KOPT-K1 (cell line): Measurements from ENCODE around the gene APOBEC3G.
A peak's percentile ranks its signal among the peaks of the same experiment; 100 is the strongest.

Experiments used
- H3K27ac ChIP-seq: fragments of 200-600 bp; sonication (generic); 2 replicates; pipeline ENCODE4 v1.5.1; 2016; ENCODE audit warnings: antibody characterized with exemption, mild to moderate bottlenecking, low read depth, low read length; ENCODE audit not compliant: poor library complexity, severe bottlenecking
- H3K36me3 ChIP-seq: fragments of 200-600 bp; sonication (generic); 2 replicates; pipeline ENCODE4 v1.5.1; 2017; ENCODE audit warnings: antibody characterized with exemption, mild to moderate bottlenecking, low read length, moderate library complexity; ENCODE audit not compliant: insufficient read depth
- H3K9me3 ChIP-seq: fragments of 200-600 bp; sonication (generic); 2 replicates; pipeline ENCODE4 v1.5.1; 2017; ENCODE audit warnings: antibody characterized with exemption, low read length, mild to moderate bottlenecking; ENCODE audit not compliant: insufficient read depth, poor library complexity, severe bottlenecking

The APOBEC3G gene

DNA sequence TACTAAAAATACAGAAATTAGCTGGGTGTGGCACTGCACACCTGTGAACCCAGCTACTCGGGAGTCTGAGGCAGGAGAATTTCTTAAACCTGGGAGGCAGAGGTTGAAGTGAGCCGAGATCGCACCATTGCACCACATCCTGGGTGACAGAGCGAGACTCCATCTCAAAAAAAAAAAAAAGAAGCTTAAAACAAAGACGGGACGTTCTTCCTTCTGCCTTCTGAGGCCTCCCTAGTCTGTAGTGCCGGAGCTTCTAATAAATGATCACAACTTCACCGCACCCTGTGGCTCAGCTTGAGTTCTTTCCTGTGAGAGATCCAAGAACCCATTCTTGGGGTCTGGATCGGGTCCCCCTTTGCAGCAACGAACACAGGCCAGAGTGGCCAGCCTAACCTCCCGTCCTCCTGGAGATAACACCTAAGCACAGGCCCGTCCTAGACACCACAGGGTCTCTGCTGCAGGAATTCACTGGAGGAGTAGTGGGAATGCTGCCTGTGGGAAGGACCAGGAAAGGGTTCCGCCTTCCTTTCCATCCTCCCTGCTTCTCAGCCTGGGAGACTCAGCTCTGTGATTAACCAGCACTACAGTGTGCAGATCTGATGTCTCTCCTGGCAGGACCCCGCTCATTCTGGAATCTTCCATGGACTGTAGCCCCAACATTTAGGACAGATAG, 17.8 kb downstream of the APOBEC3G start:
- H3K27ac ChIP-seq = peak overlapping the region; percentile 37
- H3K9me3 ChIP-seq = no peaks in the 10 kb centered on the region

DNA sequence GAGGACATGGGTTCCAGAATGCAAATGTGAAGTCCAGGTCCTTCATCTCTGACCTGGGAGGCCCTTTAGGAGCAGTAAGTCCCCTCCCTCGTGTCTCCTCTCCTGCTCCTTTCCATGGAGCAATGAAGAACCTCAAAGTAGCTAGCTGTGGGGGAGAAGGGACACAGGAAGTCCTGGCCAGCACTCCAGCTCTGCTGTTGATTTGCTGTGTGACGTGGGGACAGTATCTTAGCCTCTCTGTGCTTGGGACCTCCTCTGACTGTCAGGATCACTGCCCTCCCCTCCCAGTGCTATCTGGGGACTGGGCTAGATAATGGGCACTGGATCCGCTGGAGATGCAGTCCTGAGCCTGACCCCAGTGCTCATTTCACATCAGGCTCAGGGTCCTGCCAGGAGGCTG, 18.9 kb downstream of the APOBEC3G start:
- Histone ChIP-seq H3K36me3 (no peaks in the 10 kb centered on the region), H3K27ac (peak overlapping the region; percentile 21), H3K9me3 (no peaks in the 10 kb centered on the region)

More for the DNA sequence above, 17.8 kb downstream of the APOBEC3G start:
- H3K36me3 ChIP-seq = no peaks in the 10 kb centered on the region

DNA sequence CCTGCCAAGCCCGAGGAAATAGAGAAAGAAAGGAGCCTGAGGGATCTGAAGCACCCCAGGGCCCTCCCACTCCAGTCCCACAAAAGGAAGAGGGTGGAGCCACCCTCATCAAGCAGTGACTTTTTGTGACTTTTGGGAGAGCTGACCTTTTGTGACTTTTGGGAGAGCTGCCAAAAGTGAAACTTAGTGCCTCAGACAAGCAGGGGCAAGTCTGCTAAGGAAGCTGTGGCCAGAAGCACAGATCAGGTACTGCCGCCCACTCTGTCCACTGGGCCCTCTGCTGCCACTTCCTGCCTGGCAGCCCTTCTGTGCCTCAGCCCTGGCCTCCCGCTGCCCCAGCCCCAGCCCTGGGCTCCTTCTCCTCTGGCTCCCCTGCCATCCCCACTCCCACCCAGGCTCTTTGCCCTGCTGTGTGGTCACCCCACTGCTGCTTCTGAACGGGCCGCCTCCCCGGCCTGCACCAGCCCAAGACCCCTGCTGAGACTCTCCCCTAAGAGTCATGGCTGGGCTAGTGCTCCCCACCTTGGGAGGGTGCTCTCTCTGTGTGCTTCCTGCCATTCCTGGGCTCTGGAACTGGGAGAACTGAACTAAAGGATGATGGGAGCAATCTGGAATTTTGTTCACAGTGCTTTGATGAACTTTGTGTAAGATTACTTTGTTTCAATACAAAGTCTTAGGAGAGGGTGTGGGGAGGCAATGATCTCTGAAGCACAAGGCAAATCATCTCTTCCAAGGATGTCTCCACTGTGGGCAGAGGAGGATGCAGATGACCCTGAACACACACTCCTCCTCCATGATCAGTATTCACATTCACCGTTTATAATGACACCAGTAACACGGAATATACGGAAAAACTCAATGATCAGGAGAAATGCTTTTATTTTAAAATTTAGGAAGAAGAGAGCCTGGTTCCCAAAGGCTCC, 20.3 kb downstream of the APOBEC3G start, which contains the start of gene APOBEC3H:
Gene APOBEC3H, plus strand, starts transcription at position 147 of the 923 bp plus-strand sequence. CDS start 3,035 bp downstream, outside the sequence.
- H3K27ac ChIP-seq = peak within 1 kb of the TSS; percentile 65
- H3K9me3 ChIP-seq = no peaks in the 10 kb centered on the region
- no peaks in the 10 kb centered on the region for H3K36me3 ChIP-seq

DNA sequence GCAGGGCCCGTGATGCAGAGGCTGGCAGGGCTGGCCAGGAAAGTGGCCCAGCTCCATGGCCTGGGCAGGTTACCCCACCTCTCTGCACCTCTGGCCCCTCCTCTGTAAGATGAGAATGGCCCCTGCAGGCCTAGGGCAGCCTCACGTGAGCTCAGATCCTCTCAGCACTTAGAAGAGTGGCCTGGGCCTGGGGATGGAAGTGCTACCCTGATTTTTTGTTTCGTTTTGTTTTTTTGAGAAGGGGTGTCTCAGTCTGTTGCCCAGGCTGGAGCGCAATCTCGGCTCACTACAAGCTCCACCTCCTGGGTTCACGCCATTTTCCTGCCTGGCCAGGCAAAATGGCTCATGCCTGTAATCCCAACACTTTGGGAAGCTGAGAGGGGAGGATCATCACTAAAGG, 21.0 kb downstream of the APOBEC3G start:
- H3K27ac ChIP-seq = peak overlapping the region; percentile 65
- H3K9me3 ChIP-seq = no peaks in the 10 kb centered on the region
- H3K36me3 ChIP-seq = no peaks in the 10 kb centered on the region

DNA sequence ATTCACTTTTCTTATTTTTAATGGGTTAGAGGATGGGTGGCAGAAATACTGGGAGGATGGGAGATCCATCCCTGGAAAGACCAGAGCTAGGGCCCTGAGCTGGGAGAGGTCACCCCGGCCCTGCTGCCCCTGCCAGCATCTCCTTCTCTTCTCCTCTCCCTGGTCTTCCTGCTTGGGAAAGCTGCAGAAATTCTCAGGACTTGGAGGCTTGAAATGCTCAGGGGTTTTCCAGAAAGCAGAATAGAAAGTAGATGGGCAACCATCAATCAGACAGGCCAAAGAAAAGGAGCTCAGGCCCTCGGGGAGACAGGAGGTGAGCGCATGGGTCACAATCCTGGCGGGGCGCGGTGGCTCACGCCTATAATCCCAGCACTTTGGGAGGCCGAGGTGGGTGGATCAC, 21.5 kb downstream of the APOBEC3G start:
- Histone ChIP-seq H3K27ac (no peak overlapping the region), H3K36me3 (no peaks in the 10 kb centered on the region), H3K9me3 (no peaks in the 10 kb centered on the region)

DNA sequence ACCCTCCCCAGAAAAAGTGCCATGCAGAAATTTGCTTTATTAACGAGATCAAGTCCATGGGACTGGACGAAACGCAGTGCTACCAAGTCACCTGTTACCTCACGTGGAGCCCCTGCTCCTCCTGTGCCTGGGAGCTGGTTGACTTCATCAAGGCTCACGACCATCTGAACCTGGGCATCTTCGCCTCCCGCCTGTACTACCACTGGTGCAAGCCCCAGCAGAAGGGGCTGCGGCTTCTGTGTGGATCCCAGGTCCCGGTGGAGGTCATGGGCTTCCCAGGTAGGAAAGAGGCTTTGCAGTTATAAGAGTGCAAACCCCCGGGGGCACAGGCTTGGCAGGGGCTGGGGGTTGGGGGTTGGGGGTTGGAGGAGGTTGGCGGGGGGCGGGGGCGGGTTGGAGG, 24.2 kb downstream of the APOBEC3G start:
- Histone ChIP-seq H3K27ac (no peak overlapping the region), H3K36me3 (no peaks in the 10 kb centered on the region), H3K9me3 (no peaks in the 10 kb centered on the region)

DNA sequence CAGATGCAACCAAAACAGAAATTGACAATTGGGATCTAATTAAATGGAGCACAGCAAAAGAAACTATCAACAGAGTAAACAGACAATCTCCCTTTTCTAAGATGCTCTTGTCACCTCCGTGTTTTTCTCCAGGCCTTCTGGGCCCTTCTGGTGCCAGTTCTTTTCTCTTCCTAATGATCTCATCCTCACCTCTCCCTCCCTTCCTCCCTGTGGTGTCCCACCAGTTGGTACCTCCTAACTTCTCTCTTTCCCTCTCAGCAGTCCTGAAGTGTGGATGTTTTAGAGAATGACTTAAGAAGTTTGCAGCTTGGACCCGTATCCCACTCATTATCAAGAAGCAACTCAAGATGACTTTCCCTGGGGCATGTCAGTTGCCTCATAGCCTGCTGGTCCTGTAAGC, 26.4 kb downstream of the APOBEC3G start:
- Histone ChIP-seq H3K27ac (no peak overlapping the region), H3K36me3 (no peaks in the 10 kb centered on the region), H3K9me3 (no peaks in the 10 kb centered on the region)

DNA sequence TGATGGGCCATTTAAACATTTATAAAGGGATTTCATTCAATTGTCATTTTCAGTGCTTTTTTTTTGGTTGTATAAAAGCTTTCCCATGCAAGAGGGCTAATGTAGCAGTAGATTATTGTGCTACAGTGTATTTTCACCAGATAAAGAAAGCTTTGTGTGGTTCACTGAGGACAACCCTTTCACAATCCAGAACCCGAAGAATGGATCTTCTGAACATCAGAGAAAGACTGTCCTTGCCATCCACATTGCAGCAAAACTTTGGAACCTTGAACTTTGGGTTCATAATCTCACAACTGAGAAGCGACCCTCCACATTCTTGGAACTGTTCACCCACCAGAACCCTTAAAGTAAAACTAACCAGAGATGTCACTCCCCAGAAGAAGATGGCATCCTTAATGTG, 29.3 kb downstream of the APOBEC3G start:
- Histone ChIP-seq H3K9me3 (no peaks in the 10 kb centered on the region), H3K27ac (no peak overlapping the region), H3K36me3 (no peaks in the 10 kb centered on the region)

DNA sequence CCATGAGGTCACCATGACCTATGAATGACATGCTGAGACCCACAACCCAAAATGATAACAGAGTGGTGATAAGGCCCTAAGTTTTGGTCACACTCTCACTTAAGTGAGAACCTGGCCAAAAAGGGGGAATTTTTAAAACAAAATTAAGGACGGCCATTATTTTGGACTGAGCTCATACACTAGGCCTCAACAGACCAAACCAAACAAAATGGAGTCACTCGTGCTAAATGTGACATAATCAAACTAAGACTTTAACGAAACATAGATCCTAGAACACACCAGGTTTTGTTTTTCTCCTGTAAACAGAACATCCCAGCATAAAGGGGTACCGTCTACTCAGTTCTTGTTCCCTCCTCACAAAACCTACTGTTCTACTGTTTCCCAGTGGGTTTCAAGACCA, 31.4 kb downstream of the APOBEC3G start:
- no peaks in the 10 kb centered on the region for H3K9me3 ChIP-seq
- no peaks in the 10 kb centered on the region for H3K36me3 ChIP-seq
- H3K27ac ChIP-seq = no peak overlapping the region

DNA sequence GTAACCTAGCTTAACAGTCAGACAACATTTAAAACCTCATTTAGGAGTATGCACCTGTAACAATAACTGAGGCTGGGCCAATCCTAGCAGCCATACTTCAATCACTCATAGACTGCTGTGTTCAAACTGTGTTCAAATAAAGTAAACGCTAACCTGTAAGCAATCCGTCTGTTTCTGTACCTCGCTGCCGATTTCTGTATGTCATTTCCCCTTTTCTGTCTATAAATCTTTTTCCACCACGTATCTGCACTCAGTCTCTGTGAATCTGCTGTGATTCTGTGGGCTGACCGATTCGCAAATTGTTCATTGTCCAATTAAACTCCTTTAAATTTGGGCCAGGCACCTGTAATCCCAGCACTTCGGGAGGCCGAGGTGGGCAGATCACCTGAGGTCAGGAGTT, 32.3 kb downstream of the APOBEC3G start:
- Histone ChIP-seq H3K9me3 (no peaks in the 10 kb centered on the region), H3K27ac (no peak overlapping the region), H3K36me3 (no peaks in the 10 kb centered on the region)

DNA sequence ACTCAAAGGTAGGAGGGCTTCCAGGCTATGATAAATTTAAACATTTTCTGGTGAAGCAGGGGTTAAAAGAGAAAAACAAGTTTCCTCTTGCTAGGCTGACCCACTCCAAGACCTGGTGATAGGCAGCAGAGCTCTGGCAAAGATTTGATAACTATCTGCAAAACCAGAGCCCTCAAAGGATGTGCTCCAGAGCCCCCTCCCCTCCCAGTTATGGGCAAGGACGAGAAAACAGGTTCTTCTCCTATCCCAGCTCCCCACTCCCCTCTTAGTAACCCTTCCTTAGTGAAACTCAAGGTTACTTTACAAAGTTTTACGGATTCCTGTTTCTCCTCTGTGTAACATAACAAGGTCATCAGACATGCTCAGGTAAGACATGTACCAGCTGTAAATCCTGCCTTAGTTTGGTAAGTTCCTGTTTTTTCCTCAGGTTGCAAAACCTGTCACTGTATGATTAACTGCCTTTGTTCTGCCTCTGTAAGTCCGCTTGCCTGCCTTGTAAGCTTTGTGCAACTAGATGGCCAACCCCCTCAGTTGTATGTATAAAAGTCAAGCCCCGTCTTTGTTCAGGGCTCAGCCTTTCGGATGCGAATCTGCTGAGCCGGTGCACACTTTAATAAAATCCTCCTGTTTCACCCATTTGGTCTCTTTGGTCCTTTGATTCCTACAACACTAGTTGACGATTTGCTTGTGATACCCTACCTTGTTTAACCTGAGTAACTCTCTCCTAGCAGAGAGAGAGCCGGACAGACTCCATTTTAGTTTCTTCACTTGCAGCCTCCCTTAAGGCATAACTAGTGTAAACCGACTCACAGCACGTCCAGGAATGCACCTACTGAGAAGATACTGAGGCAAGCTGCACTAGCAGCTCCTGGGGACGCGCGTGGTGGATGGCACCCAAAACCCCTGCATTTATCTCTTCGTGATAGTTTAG, 33.8 kb downstream of the APOBEC3G start:
- Histone ChIP-seq H3K9me3 (no peaks in the 10 kb centered on the region), H3K36me3 (no peaks in the 10 kb centered on the region), H3K27ac (no peak overlapping the region)

DNA sequence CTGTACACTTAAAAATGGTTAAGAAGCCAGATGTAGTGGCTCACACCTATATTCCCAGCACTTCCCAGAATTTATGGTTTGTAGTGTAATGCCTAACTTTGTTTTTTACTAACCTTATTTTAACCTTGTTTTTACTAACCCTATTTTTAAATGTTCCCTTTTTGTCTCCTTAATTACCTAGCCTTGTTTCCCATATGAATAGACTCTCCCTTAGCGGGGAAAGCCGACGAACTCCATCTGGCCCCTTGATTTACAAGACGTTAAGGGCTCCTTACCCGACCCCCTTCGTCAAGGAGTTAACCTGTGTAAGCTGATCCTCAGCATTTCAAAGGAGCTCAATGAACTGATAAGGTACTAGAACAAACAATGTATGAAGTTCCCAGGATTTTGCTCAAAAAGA, 37.0 kb downstream of the APOBEC3G start:
- Histone ChIP-seq H3K27ac (no peak overlapping the region), H3K36me3 (no peaks in the 10 kb centered on the region), H3K9me3 (no peaks in the 10 kb centered on the region)

DNA sequence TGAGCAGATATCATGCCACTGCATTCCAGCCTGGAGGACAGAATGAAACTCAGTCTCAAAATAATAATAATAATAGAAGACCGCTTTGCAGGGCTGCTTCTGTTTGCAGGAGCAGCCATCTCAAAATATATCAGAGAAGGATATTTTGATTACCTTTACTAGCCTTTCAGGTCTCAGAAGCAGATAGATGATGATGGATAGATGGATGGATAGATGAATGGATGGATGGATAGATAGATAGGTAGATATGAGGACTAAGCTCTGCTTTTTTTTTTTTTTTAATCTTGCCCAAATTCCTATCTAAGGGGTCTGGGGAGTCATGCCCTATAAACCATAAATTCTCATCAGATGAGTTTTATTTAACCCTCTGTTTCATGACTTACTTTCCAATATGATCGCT, 38.5 kb downstream of the APOBEC3G start:
- Histone ChIP-seq H3K9me3 (no peaks in the 10 kb centered on the region), H3K36me3 (no peaks in the 10 kb centered on the region), H3K27ac (no peak overlapping the region)

DNA sequence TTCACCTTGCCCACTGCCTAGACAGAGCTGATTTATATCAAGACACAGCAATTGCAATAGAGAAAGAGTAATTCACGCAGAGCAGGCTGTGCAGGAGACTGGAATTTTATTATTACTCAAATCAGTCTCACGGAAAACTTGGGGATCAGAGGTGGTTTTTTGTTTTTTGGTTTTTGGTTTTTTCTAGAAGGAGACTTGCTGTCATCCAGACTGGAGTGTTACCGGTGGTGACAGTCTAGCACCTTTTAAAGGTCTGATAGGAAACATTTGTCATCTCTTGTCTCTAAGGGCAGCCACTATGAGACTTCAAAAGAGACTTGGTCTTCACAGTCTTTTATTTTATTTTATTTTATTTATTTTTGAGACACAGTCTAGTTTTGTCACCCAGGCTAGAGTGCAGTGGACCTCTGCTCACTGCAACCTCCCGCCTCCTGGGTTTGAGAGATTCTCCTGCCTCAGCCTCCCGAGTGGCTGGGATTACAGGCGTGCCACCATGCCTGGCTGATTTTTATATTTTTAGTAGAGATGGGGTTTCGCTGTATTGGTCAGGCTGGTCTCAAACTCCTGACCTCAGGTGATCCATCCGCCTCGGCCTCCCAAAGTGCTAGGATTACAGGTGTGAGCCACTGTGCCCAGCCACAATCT, 39.0 kb downstream of the APOBEC3G start:
- H3K27ac ChIP-seq = no peak overlapping the region
- no peaks in the 10 kb centered on the region for H3K9me3 ChIP-seq
- H3K36me3 ChIP-seq = no peaks in the 10 kb centered on the region
